Raji (cell line): ENCODE measurements around the gene LRIG1.

Source experiments
- POLR2A ChIP-seq: IDR thresholded peaks from 2 replicates; pipeline ENCODE4 v1.6.1; 2011; ENCODE audit warnings: low read depth, low read length, control low read depth; ENCODE audit not compliant: insufficient read depth

LRIG1 gene

GRCh38 chr3:66497985-66498671 is 2.7 kb downstream of the LRIG1 start:
- TF ChIP-seq POLR2A, result no peak

- no peak for TF ChIP-seq POLR2A
Observed at GRCh38 chr3:66497288-66497984, 3.4 kb downstream of the LRIG1 start.

- no peak for TF ChIP-seq POLR2A
Observed at GRCh38 chr3:66496746-66497145, 4.1 kb downstream of the LRIG1 start.

GRCh38 chr3:66496301-66496700 is 4.5 kb downstream of the LRIG1 start:
- no peak for TF ChIP-seq POLR2A

- TF ChIP-seq POLR2A, result no peak
Observed at GRCh38 chr3:66495668-66496045, 5.2 kb downstream of the LRIG1 start.

- TF ChIP-seq POLR2A, result no peak
Observed at GRCh38 chr3:66494959-66495667, 5.7 kb downstream of the LRIG1 start.

GRCh38 chr3:66493458-66494099 is 7.2 kb downstream of the LRIG1 start:
- TF ChIP-seq POLR2A, result no peak

- no peak for TF ChIP-seq POLR2A
Observed at GRCh38 chr3:66492672-66493071, 8.2 kb downstream of the LRIG1 start.

- TF ChIP-seq POLR2A, result no peak
Observed at GRCh38 chr3:66492071-66492470, 8.8 kb downstream of the LRIG1 start.

- no peak for TF ChIP-seq POLR2A
Observed at GRCh38 chr3:66490984-66491383, 9.8 kb downstream of the LRIG1 start.

GRCh38 chr3:66490214-66490613 is 10.6 kb downstream of the LRIG1 start:
- no peak for TF ChIP-seq POLR2A

GRCh38 chr3:66489581-66489980 is 11.2 kb downstream of the LRIG1 start:
- no peak for TF ChIP-seq POLR2A

- TF ChIP-seq POLR2A, result no peak
Observed at GRCh38 chr3:66489115-66489514, 11.7 kb downstream of the LRIG1 start.

- no peak for TF ChIP-seq POLR2A
Observed at GRCh38 chr3:66488492-66488891, 12.3 kb downstream of the LRIG1 start.

- TF ChIP-seq POLR2A, result no peak
Observed at GRCh38 chr3:66487465-66487864, 13.4 kb downstream of the LRIG1 start.

- no peak for TF ChIP-seq POLR2A
Observed at GRCh38 chr3:66486646-66487045, 14.2 kb downstream of the LRIG1 start.
